ENCODE measurements around the gene SLC5A3.

SLC5A3 gene

DNA sequence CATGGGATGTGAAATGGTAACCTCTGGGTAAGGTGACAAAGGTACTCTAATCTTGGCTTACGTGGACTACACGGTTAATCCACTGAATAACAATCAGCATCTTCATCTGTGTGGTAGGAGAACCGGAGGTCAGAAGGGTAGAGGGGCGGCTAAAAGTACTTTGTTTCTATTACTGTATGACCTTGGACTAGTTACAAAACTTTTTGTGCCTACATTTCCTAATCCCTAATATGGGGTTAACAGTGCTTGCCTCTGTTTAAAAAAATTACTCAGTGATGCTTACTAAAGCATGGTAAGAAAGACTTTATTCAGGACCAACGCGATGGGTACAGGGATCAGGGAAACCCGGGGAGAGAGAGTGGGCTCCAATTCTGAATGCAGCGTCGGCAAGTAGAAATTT lies 1.7 kb upstream of the SLC5A3 start:
- DNase-seq (ENCODE audit: low read depth in 2 of 2): no peak

DNA sequence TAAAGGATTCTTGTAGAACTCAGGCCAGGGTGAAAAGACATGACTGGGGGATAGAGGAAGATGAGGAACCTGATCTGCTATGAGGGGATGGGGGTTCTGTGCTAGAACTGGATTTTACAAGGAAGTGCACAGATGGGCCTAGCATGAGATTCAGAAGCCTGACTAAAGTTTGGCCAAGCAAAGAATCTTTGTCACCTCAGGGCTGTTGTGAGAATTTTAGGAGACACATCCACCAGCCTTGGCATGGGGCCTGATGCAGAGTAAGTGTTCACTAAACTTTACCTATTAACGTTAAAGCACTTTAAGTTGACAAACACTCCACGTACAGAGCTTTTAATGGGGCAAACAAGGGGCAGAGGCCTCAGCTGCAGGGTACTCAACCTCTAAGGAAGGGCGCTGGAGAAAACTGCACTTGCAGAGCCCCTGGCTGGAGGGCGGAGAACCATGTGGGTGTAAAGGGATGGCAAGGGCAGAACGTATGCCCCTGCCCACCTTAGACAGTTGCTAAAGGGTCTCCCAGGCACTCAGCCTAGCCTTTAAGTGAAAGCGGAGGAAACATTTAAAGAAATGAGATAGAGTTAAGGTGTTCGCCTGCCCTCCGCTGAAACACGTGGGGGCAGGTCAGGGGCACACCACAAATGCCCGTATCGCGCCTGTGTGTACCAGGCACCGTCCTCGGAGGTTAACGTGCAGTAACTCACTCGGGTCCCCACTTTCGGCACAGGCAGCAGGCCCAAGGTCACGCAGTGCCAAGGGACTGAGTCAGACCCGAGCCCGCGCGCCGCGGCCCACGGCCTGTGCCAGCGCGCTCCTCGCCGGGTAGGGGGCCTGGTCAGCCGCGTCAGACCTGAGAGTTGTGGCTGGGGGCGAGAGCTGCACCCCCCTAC lies 990 bp upstream of the SLC5A3 start:
- peak in 1 of 2 donors; percentile 7 for DNase-seq (ENCODE audit: low read depth in 2 of 2)

DNA sequence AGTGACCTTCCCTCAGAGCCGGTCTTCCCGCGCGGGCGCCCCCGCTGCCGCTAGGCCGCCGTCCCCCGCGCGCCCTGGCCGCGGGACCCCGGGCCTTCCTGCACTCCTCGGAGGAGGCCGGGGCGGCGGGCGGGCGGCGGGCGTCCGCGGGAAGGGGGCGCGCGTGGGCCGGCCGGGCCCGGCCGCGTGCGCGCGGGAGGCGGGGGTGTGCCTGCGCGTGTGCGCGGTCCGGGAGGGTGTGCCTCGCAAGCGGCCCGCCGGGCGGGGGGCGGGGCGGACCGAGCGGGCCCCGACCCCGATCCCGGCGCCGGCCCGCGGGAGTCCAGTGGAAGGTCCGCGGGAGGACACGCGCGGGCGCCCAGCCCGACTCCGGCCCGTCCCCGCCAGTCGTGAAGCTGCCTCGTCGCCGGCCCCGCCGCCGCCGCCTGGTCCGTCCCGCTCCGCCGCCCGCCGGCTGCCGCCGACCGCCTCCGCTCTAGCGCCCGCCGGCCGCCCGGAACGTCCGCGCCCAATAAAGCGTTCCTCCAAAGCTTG lies 438 bp downstream of the SLC5A3 start:
- peak in 1 of 2 donors; percentile 12 for DNase-seq (ENCODE audit: low read depth in 2 of 2)

DNA sequence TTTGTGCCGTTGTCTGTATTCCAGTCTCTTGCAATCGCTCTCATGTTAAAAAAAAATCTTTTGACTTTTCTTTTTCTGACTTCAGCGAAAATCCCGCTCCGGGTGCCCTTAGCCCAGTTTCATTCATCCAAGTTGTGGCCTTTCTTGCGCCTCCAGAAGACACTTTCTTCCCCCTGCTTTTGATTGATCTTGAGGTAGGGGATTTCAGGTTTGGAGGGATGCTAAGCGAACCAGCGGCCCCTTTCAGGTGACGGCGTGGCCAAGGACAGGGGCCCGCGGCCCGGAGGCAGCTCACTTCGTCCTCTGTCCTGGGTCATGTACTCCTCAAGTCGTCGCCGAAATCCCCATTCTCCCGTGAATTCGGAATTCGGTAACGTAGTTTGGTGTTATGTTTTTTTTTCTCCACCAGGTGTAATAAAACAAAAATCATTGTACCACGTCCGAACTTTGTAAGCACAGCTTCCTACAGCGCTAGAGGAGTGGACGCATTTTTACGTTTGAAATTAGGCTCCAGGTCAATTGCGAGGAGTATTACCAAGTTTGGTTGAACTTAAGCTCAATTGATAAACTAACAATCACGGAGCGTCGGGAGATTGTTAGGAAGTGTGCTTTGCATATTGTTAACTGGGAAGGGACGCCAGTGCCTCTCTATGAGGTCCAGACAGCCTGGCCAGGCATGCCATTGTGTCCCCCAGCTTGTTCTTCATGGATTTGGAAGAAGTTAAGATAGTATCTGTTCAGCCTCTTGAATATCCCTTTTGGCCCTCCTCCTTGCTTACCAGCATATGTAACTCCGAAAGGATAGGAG lies 1.1 kb downstream of the SLC5A3 start:
- DNase-seq (ENCODE audit: low read depth in 2 of 2): no peak

DNA sequence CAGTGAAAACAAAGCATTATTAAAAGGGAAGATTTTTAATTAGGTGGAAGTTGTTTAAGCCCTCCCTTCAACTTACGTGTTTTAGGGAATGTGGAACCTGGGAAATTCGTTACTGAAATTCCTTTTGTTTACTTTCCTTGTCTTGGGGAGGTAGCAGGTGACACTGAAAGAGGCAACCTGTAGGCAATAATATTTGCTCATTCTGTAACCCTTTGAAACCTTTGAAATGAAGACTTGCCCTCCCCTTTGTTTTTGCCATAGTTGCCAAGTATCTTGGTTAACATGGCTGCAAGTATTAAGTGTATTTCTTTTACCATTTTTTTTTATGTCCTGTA lies 1.7 kb downstream of the SLC5A3 start:
- no peak for DNase-seq (ENCODE audit: low read depth in 2 of 2)

DNA sequence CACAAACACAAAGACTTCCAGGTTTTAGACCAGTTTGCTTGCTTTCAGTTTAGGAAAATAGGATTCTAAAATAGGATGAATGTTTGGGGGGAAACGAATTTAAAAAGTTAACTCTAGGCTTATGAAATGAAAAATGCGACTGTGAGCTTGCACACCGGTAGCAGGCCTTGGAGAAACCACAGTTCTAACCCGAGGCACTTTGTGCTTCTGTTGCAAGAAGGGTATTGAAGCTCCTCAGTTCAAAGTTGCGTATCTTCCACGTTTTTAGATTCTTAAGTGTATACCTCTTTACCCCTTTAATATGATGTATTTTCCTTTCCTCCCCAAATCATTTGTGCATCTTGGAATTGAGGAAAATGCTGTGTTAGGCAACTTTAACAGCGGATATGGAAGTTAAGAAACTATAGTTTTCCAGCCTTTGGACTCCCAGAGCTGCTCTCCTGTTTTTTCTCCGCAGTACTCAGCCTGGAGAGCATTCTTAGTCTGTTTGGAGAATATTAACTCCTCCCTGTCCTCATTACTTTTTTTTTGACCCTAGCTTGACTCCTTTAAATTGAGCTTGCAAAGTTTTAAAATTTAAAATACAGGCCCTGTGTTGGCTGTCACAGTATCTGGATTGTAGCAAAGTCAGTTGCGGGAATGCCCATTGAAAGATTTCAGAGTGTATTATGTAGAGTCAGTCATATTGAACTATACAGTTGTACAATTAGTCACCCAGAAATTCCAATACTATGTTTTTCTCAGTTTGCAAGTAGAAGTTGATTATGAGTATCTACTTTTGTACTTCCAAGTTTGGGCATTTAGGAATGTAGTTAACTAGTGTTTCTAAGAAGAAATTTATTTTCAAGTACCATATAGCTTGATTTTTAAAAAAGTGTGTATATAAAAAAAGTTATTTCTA lies 2.6 kb downstream of the SLC5A3 start:
- no peak for DNase-seq (ENCODE audit: low read depth in 2 of 2)

DNA sequence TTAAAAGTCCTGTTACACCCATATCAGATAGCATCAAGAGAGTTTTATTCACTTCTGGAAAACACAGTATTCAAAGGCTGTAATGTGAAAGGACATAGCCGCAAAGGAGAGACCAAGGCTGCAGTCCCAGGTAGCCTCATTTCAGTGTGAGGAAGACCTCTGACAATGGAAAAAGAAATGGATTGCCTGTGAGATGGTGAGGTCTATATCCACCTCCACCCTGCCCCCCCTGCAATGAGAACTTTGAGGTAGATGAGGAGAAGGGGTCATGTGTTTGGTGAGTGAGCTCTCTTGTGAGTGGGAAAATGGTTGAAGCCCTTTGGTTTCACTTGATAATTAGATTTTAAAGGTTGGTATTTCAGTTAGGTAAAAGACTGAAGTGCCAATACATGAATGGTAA lies 3.5 kb downstream of the SLC5A3 start:
- DNase-seq (ENCODE audit: low read depth in 2 of 2): no peak

DNA sequence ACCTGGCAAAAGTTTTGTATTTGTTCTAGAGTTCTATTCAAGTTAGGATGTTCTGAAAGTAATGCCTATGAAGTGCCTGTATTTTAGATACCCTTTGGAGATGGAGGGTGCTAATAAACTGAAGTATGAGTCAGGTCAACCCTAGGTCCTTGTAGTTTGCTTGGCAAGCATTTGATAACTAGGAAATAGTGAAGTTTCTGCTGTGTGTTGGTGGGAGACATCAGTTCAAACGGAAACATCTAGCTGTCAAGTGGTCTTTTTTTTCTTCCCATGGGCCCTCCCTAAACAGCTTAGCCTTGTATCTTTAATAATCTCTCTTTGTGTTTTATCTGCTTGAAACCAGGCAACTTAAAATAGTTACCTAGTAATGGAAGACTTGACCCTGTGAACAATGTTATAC lies 4.5 kb downstream of the SLC5A3 start:
- DNase-seq (ENCODE audit: low read depth in 2 of 2): no peak

DNA sequence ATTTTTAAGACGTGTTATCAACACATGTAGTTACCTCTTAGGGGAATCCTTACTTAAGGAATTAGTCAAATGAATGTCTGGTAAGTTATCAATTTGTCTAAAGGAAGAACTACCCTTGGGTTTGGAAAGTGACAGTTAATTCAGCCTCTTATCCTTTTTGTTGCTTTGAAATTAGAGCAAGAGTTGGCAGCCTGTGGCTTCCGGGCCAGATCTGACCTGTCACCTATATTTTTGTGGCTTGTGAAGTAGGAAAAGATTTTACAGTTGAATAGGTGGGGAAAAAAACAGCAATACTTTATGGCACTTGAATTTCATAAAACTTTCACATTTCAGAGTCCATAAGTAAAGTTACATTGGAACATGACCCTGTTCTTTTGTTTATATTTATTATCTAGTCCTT lies 5.5 kb downstream of the SLC5A3 start:
- DNase-seq (ENCODE audit: low read depth in 2 of 2): no peak

DNA sequence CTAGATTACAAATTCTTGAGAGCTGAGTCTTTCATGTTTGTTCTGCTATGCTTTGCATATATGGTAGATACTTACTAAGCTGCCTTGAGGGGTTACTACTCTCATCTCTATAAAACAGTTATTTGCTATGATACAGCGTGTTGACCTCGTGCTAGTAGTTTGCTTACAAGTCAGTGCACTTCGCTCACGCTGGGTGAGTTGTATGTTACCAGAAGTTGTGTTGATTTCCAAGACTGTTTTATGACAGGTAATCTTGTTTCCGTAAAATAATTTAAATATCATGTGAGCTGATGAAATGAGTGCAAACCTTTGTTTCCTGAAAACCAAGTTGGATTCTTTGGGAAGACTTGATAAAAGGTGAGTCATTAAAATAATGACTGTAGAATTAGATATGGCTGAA lies 7.3 kb downstream of the SLC5A3 start:
- DNase-seq (ENCODE audit: low read depth in 2 of 2): no peak

DNA sequence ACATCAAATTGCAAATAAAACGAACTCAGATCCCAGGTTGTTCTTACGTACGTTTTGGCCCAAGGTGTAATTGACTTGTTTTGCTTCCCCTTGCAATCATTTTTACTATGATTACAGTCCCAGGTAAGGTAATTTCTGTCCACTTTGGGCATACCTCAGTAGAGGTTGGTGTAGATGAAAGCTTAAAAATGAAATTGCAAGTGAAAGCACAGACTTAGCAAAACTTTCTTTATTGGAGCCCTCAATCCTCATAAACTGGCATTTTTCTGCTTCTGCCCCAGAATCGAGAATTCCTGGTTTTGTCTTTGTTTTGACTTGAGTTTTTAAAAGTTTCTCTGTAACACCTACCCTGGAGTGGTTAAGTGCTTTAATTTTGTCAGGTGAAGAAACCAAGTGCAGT lies 9.4 kb downstream of the SLC5A3 start:
- no peak for DNase-seq (ENCODE audit: low read depth in 2 of 2)

DNA sequence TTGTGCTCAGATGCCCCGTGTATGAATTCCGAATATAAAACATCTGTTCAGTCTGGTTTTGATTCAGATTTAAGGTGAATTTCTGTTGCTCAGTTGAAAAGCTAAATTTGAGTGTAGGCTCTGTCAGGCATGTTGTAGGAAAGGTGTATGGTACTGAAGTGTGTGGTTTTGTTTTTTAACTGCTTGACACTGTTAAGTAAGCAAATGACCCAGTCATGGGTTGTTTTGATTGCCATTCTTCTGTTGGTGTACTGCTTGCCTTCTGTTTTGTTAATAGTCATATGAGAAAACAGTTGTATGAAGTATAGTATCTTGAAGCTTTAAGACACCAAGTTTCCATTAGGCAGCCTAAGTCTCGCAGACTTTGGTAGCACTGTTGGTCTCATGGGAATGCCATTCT lies 10.0 kb downstream of the SLC5A3 start:
- no peak for DNase-seq (ENCODE audit: low read depth in 2 of 2)

DNA sequence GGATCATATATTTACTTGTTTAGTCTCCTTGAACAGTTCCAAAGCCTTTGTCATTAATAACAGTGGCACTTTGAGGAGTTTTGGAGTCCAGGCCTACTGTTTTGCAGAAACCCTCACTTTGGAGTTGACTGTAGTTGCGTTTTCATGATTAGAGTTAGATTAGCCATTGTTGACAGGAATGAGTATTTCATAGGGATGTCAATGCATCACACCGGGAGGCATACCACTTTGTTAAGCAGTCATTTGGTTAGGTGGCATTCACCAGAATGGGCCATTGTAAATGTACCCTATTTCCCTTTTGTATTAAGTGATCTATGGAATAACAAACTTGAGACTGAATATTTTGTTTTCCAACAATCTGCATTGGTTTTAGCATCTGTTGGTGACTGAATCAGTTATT lies 11.8 kb downstream of the SLC5A3 start:
- DNase-seq (ENCODE audit: low read depth in 2 of 2): no peak

DNA sequence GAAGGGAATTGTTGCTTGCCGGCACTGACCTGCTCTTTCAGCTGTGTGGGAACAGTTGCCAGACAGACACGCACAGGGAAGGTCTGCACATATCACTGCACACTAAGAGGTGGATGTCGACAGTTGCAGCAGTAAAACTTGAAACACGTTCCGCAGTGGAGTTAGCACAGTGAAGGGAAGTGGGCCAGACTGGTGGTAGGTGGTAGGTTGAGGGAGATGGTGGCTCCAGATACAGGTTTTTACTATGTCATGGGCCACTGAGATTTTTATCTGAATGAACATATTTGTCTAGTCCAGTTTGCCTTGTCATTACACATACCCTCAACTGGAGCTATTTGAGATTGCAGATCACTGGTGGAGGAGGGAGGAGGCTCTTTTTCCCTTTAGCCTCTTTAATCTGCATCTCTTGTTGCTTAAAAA lies 13.5 kb downstream of the SLC5A3 start:
- no peak for DNase-seq (ENCODE audit: low read depth in 2 of 2)

DNA sequence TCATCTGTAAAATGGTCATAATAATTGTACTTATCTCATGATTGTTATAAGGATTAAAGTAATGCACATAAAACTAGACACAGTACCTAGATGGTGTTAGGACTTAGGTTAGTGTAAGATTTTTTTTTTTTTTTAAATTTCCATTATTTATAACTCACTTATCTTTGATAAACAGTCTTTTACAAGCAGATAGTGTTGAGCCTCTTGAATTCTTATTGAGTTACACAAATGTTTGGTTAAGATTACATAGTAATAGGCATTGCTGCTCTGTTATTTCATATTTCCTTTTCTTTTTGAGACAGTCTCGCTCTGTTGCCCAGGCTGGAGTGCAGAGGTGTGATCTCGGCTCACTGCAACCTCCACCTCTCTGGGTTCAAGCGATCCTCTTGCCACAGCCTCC lies 15.4 kb downstream of the SLC5A3 start:
- DNase-seq (ENCODE audit: low read depth in 2 of 2): no peak

DNA sequence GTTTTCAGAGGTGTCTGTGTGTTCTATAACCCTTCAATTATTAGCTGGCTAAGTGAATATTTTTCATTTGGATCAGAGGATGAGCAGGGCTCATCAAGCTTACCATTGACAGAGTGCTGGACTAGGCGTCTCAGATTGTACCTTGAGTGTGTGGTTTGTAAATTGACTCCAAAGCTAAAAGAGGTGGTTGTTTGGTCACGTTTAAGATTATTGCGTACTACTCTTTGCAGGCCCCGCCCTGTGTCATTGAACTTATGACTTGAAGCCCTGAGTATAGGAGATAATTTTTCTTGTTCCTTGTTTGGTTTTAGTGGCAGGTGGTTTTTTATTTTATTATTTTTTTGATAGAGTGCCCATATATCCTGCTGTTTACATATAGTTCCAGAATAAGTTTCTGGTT lies 17.7 kb downstream of the SLC5A3 start:
- no peak for DNase-seq (ENCODE audit: low read depth in 2 of 2)

DNA sequence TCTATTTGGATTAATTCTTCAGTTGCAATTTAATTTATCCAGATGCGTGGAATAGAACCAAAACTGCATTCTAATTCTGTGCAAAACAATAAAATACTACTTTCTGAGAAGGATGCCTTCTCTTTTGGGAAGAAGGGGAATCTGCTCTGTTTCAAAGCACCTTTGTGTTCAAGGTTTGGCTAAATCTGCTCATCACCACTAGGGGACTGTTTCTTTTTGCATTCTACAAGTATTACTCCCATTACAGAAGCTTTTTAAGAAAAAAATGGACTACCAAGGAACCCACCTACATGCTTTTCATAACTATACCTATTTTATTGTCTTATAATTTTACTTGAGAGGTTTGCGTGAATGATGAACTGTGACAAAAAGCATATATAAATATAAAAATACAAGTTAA lies 18.2 kb downstream of the SLC5A3 start:
- DNase-seq (ENCODE audit: low read depth in 2 of 2): no peak

DNA sequence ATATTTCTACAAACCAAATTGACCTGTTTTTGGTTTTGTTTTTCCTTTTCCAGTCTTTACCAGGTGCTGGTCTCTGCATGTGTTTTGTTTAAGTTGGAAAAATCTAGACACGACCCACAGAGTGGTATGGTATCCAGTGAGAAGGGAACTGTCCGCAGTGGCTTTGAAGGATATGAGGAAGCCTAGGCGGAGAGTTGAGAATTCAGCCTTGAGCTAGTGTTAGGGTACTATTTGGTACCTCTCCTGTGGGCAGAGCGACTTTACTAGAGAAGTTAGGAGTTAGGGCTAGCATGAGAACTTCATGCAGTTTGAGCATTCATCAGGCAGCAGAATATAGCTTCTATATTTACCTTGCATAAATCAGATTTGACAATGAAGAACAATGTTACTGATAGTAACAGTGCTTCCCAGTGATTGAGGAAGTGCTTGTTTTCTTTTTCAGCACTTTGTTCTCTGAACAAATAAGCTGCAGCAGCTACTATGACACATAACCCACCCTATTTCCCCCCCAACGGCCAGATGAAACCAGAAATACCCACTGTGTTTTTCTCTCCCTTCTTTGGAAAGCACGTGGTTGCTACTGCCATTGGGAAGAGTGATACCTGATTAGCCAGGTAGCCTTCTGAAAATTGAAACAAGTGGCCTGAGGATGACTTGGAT lies 19.0 kb downstream of the SLC5A3 start:
- DNase-seq (ENCODE audit: low read depth in 2 of 2): no peak

DNA sequence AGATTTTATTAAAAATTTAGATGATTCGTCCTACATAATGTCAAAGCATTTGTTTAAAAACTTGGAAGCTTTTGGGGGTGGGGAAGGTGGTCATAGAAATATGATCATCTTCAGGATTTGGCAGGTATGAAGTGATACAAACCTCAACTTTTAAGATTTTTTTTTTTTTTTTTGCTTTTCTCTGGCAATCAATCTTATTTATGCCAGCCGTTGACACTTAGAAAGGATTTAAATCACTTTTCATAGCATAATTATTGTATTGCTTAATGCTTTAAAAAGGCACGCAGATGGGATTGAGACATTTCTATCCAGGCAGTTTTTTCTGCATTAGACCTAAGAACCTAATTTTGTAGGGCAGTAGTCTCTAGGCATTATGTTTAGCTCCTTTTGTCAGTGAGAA lies 19.7 kb downstream of the SLC5A3 start:
- no peak for DNase-seq (ENCODE audit: low read depth in 2 of 2)

DNA sequence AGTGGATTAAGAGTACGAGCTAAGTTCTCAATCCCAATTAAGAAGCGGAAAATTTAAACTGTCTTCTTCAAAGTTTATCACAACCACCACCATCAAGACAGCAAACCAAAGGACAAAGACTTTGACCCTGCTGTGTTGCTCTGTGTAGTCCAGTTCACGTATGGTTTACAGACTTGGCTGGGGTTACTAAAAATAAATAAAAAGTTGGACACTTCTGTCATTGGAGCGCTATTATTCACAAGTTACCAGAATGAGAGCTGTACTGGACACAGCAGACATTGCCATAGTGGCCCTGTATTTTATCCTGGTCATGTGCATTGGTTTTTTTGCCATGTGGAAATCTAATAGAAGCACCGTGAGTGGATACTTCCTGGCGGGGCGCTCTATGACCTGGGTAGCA lies 21.6 kb downstream of the SLC5A3 start:
- DNase-seq (ENCODE audit: low read depth in 2 of 2): no peak

DNA sequence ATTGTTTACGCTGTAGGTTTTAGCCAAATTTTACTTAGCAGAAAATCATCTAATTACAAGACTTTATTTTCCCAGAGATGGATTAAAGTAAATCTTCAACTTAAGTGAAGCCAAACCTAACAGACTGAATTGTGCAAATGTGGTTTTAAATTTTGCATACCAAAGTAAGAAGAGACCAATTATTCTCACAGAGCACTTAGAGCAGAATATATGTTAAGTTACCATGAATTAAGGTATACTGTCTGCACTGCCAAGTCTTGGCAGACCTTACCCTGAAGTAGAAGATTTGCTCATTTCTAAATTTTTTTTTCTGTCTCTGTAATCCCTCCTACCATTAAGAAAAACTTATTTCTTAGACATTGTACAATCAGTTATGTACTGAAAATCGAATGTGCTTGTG lies 24.1 kb downstream of the SLC5A3 start:
- no peak for DNase-seq (ENCODE audit: low read depth in 2 of 2)
